ENCODE measurements around the gene ATL3. TPM values are rescaled to one million over a fixed set of nuclear protein-coding genes. Genes with fewer than 3 reads are reported as not detected.

ATL3 gene
- total and polyA plus RNA-seq, 2 of the 13 experiments (the other 11 are each of a cell fraction or from before 2014, with no cell fraction given): not detected

DNA sequence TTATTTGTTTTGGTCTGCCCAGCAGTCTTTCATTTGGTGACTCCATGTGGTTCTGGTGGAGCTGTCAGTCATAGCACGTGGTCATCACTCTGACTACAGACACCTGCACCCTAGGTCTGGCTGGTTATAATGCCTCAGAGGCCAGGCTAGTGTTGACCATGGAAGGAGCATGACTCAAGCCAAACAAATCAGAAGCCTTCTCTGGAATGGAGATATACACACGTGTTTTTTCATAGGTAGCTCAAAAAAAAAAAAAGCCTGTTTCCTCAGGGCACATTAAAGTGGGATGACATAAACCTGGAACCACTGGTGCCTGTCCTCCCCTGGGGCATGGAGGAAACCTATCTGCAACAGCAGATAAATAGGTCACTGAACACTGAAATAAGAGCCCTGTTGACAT, 48.9 kb downstream of the ATL3 start:
- in situ Hi-C loops (cut with HindIII; ENCODE audit: extremely low pct_ligation_motif_present, low pct_unique_long_range_greater_than_20kb): no loop called here
- CTCF ChIA-PET (ENCODE audit: low intra/inter-chr PET ratio, low total read pairs): no interaction called here
- BruUV-seq (replicated peaks): no TSS peak
- Histone ChIP-seq H3K4me2 (ENCODE audit: low read depth, low read length) (no peak overlapping the region), H2AFZ (ENCODE audit: low read length) (no peak overlapping the region), H3K79me2 (ENCODE audit: insufficient read depth, low read length) (no peaks in the 10 kb centered on the region), H3K4me3 (replicated peaks in 1 of 3; ENCODE audit: insufficient read depth in 1 of 3, low read depth in 2 of 3, low read length in 3 of 3) (no peak overlapping the region), H3K36me3 (replicated peaks in 1 of 2; ENCODE audit: control insufficient read depth in 1 of 2, insufficient read depth in 2 of 2, low read length in 2 of 2) (no peaks in the 10 kb centered on the region), H3K27me3 (ENCODE audit: control insufficient read depth in 1 of 2, insufficient read depth in 2 of 2, low read length in 2 of 2) (peaks cover 2 to 3% of the 10 kb centered on the region in 2 experiments; a peak in 2 of 5 replicates), H3K27ac (ENCODE audit: extremely low read length, insufficient read depth, low read length) (no peak overlapping the region), H3K9ac (ENCODE audit: insufficient read depth, low read depth, low read length) (no peak overlapping the region), H4K20me1 (ENCODE audit: insufficient read depth, low read length) (no peaks in the 10 kb centered on the region), H3K9me3 (ENCODE audit: low read length) (no peaks in the 10 kb centered on the region), H3K4me1 (ENCODE audit: insufficient read depth, low read length) (peaks cover 24% of the 10 kb centered on the region)
- ATAC-seq (peak; percentile 71; the same call in 2 of the 3 replicates), FAIRE-seq (no peak), DNase-seq (ENCODE audit: low spot score) (peak; percentile 33)
- WGBS (ENCODE audit: low lambda C conversion rate): 3% methylated on average over 2 of the region's 2 CpGs
- intact Hi-C loops (cut with micrococcal nuclease; ENCODE audit: unreplicated experiment): no loop called here
- POLR2A ChIA-PET: no interaction called here
- TF ChIP-seq SIN3A (IDR thresholded peaks at IDR 0.05; ENCODE audit: borderline replicate concordance, low read depth, low read length) (no peak), ZNF251 (CRISPR knock-in tag; IDR thresholded peaks at IDR 0.05) (no peak), ZKSCAN5 (CRISPR knock-in tag; IDR thresholded peaks at IDR 0.05) (no peak), AHR (CRISPR knock-in tag; IDR thresholded peaks at IDR 0.05) (no peak), TBX3 (IDR thresholded peaks at IDR 0.05; ENCODE audit: borderline replicate concordance) (no peak), MED13 (CRISPR knock-in tag; IDR thresholded peaks at IDR 0.05) (no peak), CBX2 (IDR thresholded peaks at IDR 0.05; ENCODE audit: low read depth, low read length) (no peak), CBX2 (CRISPR knock-in tag; IDR thresholded peaks at IDR 0.05; ENCODE audit: low read depth) (no peak), SOX6 (IDR thresholded peaks at IDR 0.05) (no peak), SOX6 (CRISPR knock-in tag; IDR thresholded peaks at IDR 0.05) (no peak), SAP130 (CRISPR knock-in tag; IDR thresholded peaks at IDR 0.05; ENCODE audit: low read depth) (peak; percentile 74), ELF3 (CRISPR knock-in tag; IDR thresholded peaks at IDR 0.05) (peak; percentile 25; the same call in 1 of the 2 replicates), ZFP90 (CRISPR knock-in tag; IDR thresholded peaks at IDR 0.05; ENCODE audit: borderline replicate concordance) (no peak), NFIC (IDR thresholded peaks at IDR 0.05; ENCODE audit: low read length) (no peak), RARA (CRISPR knock-in tag; IDR thresholded peaks at IDR 0.05) (peak; percentile 42; the same call in 1 of the 2 replicates), ZNF841 (CRISPR knock-in tag; IDR thresholded peaks at IDR 0.05; ENCODE audit: borderline replicate concordance) (no peak), ZNF263 (CRISPR knock-in tag; IDR thresholded peaks at IDR 0.05) (no peak), IKZF4 (CRISPR knock-in tag; IDR thresholded peaks at IDR 0.05; ENCODE audit: borderline replicate concordance, low read depth, not compliant biosample characterization) (no peak), NFE2 (CRISPR knock-in tag; IDR thresholded peaks at IDR 0.05) (no peak), ZNF12 (CRISPR knock-in tag; IDR thresholded peaks at IDR 0.05) (no peak)
- TF ChIP-seq, protein P1, sequence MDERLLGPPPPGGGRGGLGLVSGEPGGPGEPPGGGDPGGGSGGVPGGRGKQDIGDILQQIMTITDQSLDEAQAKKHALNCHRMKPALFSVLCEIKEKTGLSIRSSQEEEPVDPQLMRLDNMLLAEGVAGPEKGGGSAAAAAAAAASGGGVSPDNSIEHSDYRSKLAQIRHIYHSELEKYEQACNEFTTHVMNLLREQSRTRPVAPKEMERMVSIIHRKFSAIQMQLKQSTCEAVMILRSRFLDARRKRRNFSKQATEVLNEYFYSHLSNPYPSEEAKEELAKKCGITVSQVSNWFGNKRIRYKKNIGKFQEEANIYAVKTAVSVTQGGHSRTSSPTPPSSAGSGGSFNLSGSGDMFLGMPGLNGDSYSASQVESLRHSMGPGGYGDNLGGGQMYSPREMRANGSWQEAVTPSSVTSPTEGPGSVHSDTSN (CRISPR knock-in tag; IDR thresholded peaks at IDR 0.05): peak; percentile 73
- TF ChIP-seq, protein P2, sequence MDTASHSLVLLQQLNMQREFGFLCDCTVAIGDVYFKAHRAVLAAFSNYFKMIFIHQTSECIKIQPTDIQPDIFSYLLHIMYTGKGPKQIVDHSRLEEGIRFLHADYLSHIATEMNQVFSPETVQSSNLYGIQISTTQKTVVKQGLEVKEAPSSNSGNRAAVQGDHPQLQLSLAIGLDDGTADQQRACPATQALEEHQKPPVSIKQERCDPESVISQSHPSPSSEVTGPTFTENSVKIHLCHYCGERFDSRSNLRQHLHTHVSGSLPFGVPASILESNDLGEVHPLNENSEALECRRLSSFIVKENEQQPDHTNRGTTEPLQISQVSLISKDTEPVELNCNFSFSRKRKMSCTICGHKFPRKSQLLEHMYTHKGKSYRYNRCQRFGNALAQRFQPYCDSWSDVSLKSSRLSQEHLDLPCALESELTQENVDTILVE (CRISPR knock-in tag; IDR thresholded peaks at IDR 0.05): no peak
- TF ChIP-seq, protein P3, sequence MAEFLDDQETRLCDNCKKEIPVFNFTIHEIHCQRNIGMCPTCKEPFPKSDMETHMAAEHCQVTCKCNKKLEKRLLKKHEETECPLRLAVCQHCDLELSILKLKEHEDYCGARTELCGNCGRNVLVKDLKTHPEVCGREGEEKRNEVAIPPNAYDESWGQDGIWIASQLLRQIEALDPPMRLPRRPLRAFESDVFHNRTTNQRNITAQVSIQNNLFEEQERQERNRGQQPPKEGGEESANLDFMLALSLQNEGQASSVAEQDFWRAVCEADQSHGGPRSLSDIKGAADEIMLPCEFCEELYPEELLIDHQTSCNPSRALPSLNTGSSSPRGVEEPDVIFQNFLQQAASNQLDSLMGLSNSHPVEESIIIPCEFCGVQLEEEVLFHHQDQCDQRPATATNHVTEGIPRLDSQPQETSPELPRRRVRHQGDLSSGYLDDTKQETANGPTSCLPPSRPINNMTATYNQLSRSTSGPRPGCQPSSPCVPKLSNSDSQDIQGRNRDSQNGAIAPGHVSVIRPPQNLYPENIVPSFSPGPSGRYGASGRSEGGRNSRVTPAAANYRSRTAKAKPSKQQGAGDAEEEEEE (CRISPR knock-in tag; IDR thresholded peaks at IDR 0.05; ENCODE audit: borderline replicate concordance): no peak
- TF ChIP-seq, protein P4, sequence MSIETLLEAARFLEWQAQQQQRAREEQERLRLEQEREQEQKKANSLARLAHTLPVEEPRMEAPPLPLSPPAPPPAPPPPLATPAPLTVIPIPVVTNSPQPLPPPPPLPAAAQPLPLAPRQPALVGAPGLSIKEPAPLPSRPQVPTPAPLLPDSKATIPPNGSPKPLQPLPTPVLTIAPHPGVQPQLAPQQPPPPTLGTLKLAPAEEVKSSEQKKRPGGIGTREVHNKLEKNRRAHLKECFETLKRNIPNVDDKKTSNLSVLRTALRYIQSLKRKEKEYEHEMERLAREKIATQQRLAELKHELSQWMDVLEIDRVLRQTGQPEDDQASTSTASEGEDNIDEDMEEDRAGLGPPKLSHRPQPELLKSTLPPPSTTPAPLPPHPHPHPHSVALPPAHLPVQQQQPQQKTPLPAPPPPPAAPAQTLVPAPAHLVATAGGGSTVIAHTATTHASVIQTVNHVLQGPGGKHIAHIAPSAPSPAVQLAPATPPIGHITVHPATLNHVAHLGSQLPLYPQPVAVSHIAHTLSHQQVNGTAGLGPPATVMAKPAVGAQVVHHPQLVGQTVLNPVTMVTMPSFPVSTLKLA (IDR thresholded peaks at IDR 0.05): peak; percentile 100

Data from HepG2 (cell line).